Measurements from ENCODE around the gene KDM5C.
A peak's percentile ranks its signal among the peaks of the same experiment; 100 is the strongest.

The KDM5C gene

DNA sequence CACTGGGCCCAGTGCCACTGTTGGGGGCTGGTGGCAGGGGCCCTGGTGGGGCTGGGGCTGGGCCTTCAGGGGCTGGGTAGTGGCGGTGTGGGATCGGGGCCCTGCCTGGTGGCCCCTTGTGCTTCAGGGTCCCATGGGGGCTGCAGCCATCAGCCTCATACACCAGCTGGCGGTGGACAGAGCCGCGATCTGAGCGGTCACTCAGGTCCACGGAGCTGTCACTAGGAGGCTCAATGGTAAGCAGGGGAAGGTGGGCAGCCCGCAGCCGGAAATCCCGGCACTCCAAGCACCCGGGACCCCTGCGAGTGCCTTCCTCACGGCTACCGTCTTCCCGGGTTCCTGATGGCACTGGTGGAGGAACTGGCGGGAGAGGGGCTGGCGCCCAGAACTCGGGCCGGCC lies 25.5 kb upstream of the KDM5C start:
- DNase-seq (ENCODE audit: low spot score), result no peak

DNA sequence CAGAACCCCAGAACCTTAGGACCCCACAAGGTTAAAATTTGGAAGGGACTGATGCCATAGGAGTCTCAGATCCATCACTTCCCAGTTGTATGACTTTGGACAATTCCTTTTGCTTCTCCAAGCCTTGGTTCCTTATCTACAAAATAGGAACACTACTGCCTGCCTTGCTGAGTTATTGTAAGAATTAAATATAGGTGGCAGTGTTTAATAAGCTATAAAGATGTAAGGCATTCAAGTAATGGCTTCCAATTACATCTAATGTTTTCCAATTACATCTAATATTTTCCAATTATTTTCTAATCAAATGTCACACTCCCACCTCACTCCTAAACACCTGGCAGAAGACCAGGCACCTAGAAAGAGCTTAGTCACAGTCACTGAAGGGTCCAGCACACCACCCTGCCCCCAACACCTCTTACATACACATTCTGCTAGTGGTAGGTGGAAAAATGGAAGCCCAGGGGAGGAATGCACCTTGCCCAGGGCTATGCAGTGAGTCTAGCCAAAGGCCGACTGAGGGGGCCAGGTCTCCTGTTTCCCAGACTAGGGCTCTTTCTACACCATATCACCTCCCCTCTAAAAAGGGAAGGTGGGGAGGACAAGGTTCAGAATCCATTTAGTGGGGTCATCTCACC lies 24.5 kb upstream of the KDM5C start:
- DNase-seq (ENCODE audit: low spot score), result no peak

DNA sequence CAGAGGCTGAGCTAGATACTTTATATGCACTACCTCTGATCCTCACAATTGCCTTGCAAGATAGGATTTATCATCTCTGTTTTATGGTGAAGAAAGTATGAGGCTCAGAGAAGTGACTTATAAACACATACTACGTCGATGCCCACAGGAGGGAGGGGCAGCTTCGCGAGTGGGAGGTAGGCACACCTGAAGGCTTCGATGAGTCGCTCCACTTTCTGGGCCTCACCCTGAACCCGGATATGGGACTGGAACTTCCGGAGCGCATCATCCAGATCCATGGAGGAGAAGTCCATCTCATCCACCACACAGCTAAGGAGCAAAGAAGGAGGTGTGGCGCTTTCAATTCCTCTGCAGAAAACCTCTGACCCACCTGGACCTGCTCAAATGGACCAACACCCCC lies 22.9 kb upstream of the KDM5C start:
- no peak for DNase-seq (ENCODE audit: low spot score)

DNA sequence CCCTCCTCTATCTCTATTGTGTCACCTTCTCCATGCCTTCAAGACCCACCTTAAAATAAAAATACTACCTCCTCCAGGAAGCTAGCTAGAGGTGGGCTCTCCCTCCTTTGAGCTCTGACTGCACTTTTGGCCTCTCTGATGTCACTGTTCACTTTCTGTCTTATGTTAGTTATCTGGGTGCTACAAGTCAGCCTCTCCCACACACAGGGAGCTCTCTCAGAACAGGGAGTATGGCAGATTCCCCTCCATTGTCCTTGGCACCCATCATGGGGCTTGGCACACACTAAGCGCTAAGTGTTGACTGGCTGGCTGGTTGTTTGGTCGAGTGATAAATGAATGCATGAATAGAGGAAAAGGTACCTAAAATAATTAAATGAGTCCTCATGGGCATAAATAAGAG lies 21.2 kb upstream of the KDM5C start:
- DNase-seq (ENCODE audit: low spot score), result no peak

DNA sequence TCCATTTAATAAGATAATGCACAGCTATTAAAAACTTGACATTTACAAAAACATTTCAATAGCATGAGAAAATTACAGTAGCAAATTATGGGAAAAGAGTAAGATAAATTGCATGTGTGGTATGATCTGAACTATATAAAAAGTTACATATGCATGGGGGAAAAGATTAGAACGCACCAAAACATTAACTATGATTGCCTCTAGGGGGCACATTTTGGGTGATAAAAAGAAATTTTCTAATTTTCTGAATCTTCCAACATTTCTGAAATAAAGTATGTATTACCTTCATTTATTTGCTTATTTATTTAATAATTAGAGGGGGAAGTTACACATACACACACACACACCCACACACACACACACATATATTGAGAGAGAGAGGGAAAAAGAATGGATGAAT lies 19.6 kb upstream of the KDM5C start:
- no peak for DNase-seq (ENCODE audit: low spot score)

DNA sequence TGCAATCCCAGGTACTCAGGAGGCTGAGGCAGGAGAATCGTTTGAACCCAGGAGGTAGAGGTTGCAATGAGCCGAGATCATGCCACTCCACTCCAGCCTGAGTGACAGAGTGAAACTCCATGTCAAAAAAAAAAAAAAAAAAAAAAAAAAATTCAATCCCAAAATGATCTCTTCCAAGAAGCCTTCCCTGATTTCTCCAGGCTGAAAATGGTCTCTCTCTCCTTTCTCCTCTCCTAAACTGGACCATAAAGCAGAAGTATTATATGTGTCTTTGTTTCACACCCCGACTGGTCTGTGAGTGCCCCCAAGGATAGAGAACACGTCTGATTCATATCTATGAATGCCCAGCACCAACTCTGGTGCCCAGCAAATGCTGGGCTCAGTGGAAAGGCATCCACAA lies 17.3 kb upstream of the KDM5C start:
- no peak for DNase-seq (ENCODE audit: low spot score)

DNA sequence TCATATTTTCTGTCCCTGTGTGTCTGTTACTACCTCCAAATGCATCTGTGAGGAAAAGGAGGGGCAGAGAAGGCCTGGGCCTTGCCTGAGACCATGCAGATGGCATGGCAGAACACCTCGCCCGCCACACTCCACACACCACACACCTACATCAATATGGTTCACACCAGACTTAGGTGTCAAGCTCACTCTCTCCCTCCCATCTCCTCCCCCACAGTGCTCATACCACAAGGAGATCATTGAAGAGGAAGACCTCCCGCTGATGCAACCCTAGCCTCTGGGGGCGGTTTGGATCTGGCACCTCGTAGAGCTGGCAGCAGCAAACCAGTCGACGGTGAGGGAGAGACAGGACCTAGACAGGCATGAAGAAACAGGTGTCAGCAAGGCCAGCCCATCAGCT lies 16.6 kb upstream of the KDM5C start:
- no peak for DNase-seq (ENCODE audit: low spot score)

DNA sequence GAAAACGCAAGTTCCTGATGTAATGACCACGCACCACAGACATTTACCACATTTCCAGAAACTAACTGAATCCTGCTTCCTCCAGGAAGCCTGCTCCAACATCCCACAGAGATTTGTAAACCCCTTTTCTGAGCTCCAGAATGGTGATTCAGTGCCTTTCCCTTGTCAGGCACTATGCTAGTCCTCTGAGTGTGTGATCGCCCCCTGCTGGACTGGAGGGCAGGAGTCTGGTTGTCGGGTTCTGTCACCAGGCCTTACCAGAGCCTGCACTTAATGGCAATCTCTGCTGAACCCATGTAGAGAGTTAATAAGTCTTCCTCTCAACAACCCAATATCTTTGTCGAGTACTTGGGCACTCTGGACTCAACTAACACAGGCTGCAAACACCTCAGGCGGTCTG lies 14.5 kb upstream of the KDM5C start:
- DNase-seq (ENCODE audit: low spot score), result peak; percentile 9

DNA sequence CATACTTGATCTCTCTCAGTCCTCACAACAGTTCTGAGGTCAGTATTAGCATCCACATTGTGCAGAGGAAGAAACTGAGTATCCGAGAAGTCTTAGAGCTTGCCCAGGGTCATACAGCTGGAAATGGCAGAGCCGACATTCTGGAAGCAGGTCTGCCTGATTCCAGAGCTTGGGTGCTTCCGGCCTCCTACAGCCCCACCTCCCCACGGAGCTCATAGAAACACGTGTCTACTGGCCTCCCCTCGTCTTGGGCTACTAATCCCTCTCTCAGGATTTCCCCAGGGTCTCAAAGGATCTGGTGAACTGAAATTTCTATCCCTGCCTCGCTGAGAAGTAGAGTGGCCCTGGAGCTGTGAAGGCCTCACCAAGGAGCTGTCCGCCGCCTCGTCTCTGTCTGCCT lies 12.0 kb upstream of the KDM5C start:
- DNase-seq (ENCODE audit: low spot score), result no peak

DNA sequence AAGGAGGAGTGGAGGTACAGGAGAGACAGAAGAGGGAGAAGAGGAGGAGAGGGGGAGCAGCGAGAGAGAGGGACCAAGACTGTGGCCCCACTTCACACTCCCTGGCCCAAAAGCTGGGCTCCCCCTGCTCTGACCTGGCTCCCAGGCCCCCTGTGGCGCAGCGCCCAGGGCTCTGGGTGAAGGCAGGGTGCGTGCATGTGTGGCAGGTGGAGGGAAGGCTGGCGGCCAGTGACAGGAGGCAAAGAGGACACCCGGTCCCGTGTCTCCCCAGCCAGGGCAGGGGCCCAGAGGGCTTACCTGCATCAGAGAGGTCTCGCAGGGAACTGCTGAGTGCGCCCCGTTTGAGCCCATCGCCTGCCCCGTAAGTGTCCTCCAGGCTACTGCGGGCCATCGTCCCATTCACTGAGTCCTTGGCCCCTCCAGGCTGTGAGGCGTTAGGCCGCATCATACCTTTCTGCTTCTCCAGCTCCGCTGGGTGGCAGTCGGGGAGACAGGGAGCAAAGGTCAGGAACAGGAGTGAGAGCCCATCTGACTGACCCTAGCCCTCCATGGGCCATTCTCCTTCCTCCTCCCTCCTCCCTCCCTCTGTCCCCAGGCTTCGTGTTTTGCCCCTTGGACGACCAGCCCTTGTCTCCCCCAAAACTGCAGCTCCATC lies 11.1 kb upstream of the KDM5C start:
- no peak for DNase-seq (ENCODE audit: low spot score)

DNA sequence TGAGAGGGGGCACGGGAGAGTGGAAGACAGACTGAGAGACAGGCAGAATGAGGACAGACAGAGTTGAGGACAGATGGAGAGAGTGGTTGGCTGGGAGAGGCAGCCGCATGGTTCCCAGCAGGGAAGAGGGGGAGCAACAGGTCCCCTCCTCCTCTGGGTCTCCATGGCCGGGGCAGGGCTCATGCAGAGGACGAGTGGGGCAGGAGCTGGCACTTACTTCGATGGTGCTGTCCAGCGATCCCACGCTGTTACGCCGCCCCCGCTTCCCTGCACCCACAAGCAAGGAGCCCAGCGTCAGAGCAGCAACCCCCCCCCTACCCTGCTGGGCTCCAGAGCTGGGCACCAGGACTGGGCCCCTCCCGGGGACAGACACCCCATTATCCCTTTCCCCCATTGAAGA lies 10.6 kb upstream of the KDM5C start:
- no peak for DNase-seq (ENCODE audit: low spot score)

DNA sequence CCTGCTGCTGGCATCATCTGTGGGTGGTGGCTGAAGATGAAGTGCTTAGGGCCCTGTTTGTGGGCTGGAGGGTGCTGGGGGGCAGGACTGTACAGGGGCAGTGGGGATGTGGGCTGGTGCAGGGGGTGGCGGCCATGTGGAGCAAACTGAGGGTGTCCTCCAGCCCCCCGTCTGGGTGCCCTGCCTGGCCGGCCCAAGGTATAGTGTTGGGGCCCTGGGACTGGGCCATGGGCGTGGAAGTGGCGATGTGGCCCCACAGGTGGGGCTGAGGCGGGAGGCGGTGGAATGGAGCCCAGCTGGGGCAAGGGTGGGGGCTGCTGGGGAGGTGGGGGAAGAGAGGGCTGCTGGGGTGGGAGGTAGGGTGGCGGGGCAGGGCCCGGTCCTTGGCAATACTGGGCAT lies 9.5 kb upstream of the KDM5C start:
- no peak for DNase-seq (ENCODE audit: low spot score)

DNA sequence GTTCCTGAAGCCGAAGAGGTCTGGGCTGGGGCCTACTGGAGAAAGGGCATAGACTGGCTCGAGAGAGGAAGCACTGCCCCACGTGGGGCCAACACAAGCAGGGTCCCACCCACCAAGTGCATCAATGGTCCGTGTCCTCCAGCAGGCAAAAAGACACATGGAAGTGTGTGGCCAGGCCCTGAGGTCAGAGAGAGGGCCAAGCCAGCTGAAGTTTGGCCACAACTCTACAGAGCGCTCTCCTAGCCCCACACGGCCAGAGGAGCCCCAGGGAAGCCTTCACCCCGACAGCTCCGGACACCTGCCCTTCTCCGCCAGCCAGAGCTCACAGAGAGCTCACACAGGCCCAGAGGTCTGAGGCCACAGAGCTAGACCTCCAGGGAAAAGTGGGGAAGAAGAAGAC lies 8.5 kb upstream of the KDM5C start:
- no peak for DNase-seq (ENCODE audit: low spot score)

DNA sequence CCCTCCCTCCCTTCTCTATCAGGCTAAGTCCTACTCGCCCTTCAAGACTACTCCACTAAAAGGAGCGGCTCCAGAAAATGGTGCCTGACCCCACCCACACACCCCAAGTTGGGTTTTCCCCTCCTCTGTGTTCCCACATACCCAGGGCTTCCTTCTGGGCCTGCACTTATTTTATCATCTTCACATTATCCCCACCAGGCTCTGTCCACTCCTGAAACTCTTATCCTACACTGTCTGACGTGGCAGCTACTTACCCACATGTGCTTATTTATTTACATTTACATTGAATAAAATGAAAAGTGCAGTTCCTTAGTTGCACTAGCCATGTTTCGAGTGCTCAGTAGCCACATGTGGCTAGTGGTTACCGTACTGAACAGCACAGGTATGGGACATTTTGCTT lies 5.1 kb upstream of the KDM5C start:
- DNase-seq (ENCODE audit: low spot score), result no peak

DNA sequence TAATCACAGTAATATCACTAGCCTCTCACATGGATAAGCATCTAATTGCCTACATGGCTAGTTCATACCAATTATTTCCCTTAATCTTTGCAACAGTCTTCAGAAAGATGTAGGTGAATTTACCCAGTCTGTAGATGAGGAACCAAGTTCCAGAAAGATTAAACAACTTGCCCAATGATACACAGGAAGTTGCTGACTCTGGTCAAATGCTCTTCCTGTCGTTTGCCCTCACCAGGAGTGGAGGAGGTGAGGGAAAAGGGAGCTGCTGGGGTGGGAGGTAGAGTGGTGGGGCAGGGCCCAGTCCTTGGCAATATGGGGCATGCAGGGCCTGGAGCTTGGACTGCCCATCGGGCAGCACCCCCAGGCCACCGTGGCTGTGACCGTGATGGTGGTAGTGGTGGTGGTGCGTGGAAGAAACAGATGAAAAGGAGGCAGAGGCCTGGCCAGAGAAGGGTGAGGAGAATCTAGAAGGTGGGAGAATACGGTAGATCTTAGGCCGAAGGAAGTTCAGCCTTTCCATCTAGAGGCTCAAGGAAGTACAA lies 2.3 kb upstream of the KDM5C start:
- no peak for DNase-seq (ENCODE audit: low spot score)

DNA sequence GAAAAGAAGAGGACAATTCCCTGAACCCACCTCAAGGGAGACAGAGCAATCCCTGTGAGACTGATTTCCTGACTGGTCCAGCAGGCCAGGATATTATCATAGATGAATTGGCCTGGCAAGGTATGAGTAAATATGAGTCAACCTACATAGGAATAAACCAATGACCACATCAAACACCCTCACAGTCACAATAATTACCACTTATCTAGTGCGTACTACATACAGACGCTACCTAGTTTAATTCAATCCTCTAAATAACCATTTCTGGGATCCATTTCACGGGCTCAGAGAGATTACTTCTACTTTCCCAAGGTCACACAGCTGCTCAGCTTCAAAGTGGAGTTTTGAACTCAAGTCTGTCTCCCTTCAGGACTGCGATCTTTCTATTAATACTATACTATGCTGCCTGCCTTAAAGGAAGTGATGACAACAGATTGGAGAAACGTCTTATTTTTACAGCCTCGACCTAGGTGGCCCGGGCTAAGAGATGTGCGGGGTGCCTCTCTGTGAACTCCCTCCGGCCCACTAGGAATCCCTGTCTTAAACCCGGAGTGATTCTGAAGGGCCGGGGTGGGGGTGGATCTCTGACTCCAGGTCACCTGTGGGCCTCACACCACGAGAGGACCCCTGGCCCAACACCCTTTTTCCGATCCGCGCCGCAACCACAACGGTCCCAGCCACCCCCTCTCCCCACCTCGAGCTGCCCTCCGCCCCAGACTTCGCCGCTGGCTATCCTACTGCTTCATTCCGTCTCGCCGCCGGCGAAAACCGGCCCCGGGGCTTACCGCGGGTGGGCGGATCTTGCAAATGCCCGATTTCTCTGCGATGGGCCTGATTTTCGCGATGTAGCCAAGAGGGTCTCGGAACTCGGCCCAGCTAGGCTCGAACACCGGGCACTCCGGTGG lies 800 bp downstream of the KDM5C start:
- peak; percentile 53 for DNase-seq (ENCODE audit: low spot score)

DNA sequence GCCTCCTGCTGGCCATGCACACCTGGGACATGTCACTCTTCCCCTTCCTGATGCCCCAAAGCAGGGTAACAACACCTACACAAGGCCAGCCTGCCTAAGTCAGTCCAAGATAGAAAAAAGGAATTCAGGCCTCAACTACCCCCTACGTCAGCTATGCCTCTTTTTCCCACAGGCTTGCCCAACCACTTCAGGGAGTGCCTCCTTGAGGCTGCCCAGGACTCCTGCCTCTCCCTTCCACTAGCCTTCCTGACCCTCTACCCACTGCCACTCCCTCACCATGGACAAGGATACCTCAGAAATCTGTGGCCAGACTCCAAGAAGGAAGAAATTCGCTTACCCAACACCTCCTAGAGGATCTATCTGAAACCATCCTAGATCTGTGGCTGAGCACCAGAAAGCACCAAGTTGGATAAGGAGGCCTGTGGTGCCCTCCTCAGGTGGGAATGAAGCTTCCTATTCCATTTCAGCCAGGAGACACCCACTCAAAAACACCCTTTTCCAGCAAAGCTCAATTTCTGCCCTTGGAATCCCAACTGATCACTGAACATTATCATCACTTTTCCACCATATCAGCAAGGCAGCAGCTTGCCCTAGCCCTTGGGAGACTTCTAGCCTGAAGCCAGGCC lies 1.8 kb downstream of the KDM5C start:
- DNase-seq (ENCODE audit: low spot score), result no peak

DNA sequence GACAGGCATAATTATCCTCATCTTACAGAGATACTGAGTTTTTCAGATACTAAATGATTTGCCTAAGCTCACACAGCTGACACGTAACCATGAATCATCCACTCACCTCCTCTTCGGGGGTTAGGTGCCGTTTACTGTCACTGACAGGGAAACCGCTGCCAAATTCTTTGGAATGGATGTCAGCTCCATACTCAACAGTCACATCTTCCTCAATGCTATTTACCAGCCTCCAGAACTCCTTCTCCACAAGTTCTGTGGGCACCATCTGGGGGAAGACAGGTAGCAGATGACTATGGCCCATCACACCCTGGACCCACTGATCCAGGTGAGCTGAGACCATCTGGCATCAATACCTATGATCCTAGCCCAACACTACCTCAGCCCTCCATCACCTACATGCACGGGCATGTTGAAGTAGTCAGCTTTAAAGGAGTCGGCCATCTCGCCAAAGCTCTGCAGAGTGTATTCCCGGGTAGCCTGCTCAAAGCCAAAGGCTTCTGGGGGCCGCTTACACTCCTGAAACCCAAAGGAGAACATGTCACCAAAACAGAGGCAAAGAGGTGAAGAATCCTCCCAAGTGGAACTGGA lies 13.5 kb downstream of the KDM5C start:
- no peak for DNase-seq (ENCODE audit: low spot score)

DNA sequence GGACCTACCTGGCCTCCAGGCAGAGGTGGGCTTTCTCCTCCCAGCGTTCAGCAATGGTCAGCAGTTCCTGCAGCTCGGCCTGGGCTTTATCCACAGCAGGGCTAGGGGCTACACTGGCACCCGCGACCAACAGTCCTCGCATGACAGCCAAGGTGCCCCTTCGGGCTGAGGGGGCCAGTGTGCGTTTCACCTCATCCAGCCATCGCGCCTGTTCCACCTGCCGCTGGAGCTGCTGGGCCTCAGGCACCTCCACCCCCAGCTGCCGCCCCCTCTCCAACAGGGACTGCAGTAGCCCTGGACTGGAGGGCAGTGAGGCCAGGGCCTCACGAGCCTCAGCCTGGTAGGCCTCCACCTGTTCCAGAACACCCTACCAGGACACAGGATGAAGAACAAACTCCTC lies 28.3 kb downstream of the KDM5C start:
- no peak for DNase-seq (ENCODE audit: low spot score)

DNA sequence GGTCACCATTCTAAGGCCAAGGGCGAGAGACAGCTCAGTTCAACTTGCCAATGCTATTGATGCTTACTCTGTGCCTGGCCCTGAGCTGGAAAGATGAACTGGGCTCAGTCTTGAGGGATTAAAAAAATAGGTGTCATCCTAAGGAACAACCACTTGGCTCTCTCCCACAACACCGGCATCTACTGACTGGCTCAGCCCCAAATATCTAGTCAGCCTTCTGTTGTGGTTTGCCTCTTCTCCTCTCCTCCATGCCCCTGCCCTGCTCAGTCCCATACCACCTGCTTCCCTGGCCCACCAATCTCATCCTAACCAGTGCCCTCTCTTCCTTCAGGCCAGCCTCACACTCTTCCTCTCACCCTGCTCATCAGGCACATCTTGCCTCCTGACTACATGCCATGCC lies 29.6 kb downstream of the KDM5C start:
- no peak for DNase-seq (ENCODE audit: low spot score)

DNA sequence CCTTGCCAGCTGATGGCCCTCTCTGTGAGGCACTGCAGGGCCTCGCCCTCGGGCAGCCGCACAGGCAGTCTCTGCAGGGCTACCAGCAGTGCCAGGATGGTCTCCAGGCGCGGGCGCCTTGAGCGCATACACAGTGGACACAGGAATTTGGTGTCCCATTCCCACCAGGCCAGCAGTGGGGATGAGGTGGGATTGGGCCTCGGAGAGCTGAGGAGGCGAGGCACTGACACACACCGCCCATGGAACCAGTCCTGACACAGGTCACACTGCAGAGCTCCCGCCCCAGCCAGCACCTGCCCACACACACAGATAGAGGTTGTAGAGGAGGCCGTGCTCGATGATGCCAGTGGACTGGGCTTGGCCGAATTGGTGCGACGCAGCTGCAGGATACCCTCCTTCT lies 30.7 kb downstream of the KDM5C start:
- no peak for DNase-seq (ENCODE audit: low spot score)

DNA sequence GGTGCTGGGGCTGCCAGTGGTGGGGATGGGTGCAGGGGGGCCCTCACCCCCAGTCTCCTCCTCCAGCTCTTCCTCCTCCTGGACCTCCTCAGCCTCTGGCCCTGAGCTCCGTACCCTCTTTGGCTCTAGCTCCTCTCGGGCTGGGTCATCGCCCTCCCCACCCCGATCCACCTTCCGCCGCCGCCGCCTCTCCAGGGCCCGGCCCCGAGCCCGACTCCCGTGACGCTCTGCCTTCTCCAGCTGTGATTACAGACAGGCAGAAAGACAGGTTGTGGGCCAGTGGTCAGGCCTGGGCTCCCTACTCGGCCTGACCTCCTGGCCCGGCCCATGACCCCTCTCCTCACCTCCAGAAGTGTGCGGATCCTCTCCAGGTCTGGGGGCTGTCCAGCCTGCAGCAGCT lies 31.9 kb downstream of the KDM5C start:
- no peak for DNase-seq (ENCODE audit: low spot score)
